Stimulated activated CD8-positive, alpha-beta memory T cell treated with anti-CD3 and anti-CD28 coated beads, Interleukin-15, amount 100 ng/mL, for 4 hours (primary cell): ENCODE results near the gene NUP205.
"Not testable (repeated sequence)": the region's sequence is repeated elsewhere in the genome, so short reads cannot be mapped to it uniquely, and the experiment has no call there.

ENCODE experiments used
- DNase-seq, 2 donors: peaks; one replicate each; pipeline ENCODE4 v3.0.0-alpha.2; 2020; ENCODE audit warnings: low read depth in 2 of 2

The NUP205 gene

GRCh38 chr7:135666156-135666555 lies 108.4 kb downstream of the NUP205 start:
- no peak for DNase-seq

GRCh38 chr7:135666846-135667245 lies 109.1 kb downstream of the NUP205 start:
- DNase-seq = no peak

- not testable (repeated sequence) for DNase-seq
These were observed 109.9 kb downstream of the NUP205 start for GRCh38 chr7:135667626-135668025.

GRCh38 chr7:135668852-135669395 lies 111.2 kb downstream of the NUP205 start:
- DNase-seq = not testable (repeated sequence)

- no peak for DNase-seq
These were observed 112.1 kb downstream of the NUP205 start for GRCh38 chr7:135669774-135670173.

GRCh38 chr7:135670179-135670578 lies 112.5 kb downstream of the NUP205 start:
- DNase-seq = no peak

GRCh38 chr7:135672560-135673359 lies 115.0 kb downstream of the NUP205 start:
- no peak for DNase-seq

- no peak for DNase-seq
These were observed 115.6 kb downstream of the NUP205 start for GRCh38 chr7:135673360-135673706.

GRCh38 chr7:135678612-135679575 lies 121.2 kb downstream of the NUP205 start:
- DNase-seq = no peak

GRCh38 chr7:135681762-135682161 lies 124.0 kb downstream of the NUP205 start:
- DNase-seq = no peak

GRCh38 chr7:135682191-135682590 lies 124.5 kb downstream of the NUP205 start:
- DNase-seq = no peak

- DNase-seq = no peak
These were observed 125.9 kb downstream of the NUP205 start for GRCh38 chr7:135683609-135684008.

GRCh38 chr7:135684136-135684535 lies 126.4 kb downstream of the NUP205 start:
- DNase-seq = no peak

GRCh38 chr7:135684699-135685098 lies 127.0 kb downstream of the NUP205 start:
- no peak for DNase-seq

- DNase-seq = no peak
These were observed 127.8 kb downstream of the NUP205 start for GRCh38 chr7:135685306-135686084.

GRCh38 chr7:135687466-135687865 lies 129.7 kb downstream of the NUP205 start:
- no peak for DNase-seq

- DNase-seq = no peak
These were observed 132.8 kb downstream of the NUP205 start for GRCh38 chr7:135690566-135690965.

GRCh38 chr7:135692055-135692454 lies 134.3 kb downstream of the NUP205 start:
- no peak for DNase-seq

GRCh38 chr7:135692606-135693005 lies 134.9 kb downstream of the NUP205 start:
- DNase-seq = not testable (repeated sequence)

GRCh38 chr7:135693558-135693957 lies 135.8 kb downstream of the NUP205 start:
- DNase-seq = no peak

- no peak for DNase-seq
These were observed 139.7 kb downstream of the NUP205 start for GRCh38 chr7:135697276-135698049.
